GM18861 (cell line): ENCODE results near the gene NXPH1.

Source experiments
- ATAC-seq: cut with Tn5 transposase; IDR thresholded peaks from one replicate; pipeline ENCODE4 v1.9.1; 2021; ENCODE audit not compliant: unreplicated experiment

Gene NXPH1

GRCh38 chr7:8433477-8434289 is at the start of gene NXPH1:
TSS of gene NXPH1 (plus strand) at chr7:8433609.
- ATAC-seq, result no peak

GRCh38 chr7:8384901-8385300 is 48.5 kb upstream of the NXPH1 start:
- ATAC-seq, result no peak

GRCh38 chr7:8386926-8387550 is 46.4 kb upstream of the NXPH1 start:
- ATAC-seq, result peak; percentile 83

GRCh38 chr7:8387551-8388256 is 45.7 kb upstream of the NXPH1 start:
- peak; percentile 10 for ATAC-seq

GRCh38 chr7:8388257-8388625 is 45.2 kb upstream of the NXPH1 start:
- ATAC-seq, result no peak

- no peak for ATAC-seq
Measured at GRCh38 chr7:8389593-8390261, 43.7 kb upstream of the NXPH1 start.

GRCh38 chr7:8390262-8390626 is 43.2 kb upstream of the NXPH1 start:
- ATAC-seq, result no peak

GRCh38 chr7:8391353-8392062 is 41.9 kb upstream of the NXPH1 start:
- ATAC-seq, result no peak

GRCh38 chr7:8396294-8396693 is 37.1 kb upstream of the NXPH1 start:
- ATAC-seq, result no peak

- ATAC-seq, result no peak
Measured at GRCh38 chr7:8408871-8409270, 24.5 kb upstream of the NXPH1 start.

GRCh38 chr7:8411103-8411502 is 22.3 kb upstream of the NXPH1 start:
- no peak for ATAC-seq

- no peak for ATAC-seq
Measured at GRCh38 chr7:8413600-8413999, 19.8 kb upstream of the NXPH1 start.

- ATAC-seq, result peak; percentile 75
Measured at GRCh38 chr7:8418629-8419245, 14.7 kb upstream of the NXPH1 start.

- ATAC-seq, result no peak
Measured at GRCh38 chr7:8422177-8422576, 11.2 kb upstream of the NXPH1 start.

- no peak for ATAC-seq
Measured at GRCh38 chr7:8423057-8423456, 10.4 kb upstream of the NXPH1 start.

GRCh38 chr7:8425223-8425622 is 8.2 kb upstream of the NXPH1 start:
- no peak for ATAC-seq

- ATAC-seq, result no peak
Measured at GRCh38 chr7:8430643-8431042, 2.8 kb upstream of the NXPH1 start.

GRCh38 chr7:8434290-8435002 is 1.0 kb downstream of the NXPH1 start:
- ATAC-seq, result no peak

- no peak for ATAC-seq
Measured at GRCh38 chr7:8435095-8435494, 1.7 kb downstream of the NXPH1 start.
